ENCODE measurements around the gene MOG.
"Not testable (repeated sequence)": the region's sequence is repeated elsewhere in the genome, so short reads cannot be mapped to it uniquely, and the experiment has no call there.

Gene MOG

GRCh38 chr6:29641430-29642148 is 15.3 kb upstream of the MOG start:
- DNase-seq = no peak

GRCh38 chr6:29647927-29648642 is 8.8 kb upstream of the MOG start:
- DNase-seq = peak; percentile 44

- DNase-seq = peak; percentile 99
These were observed 6.9 kb upstream of the MOG start for GRCh38 chr6:29649701-29650673.

- DNase-seq = peak; percentile 57
These were observed 5.3 kb upstream of the MOG start for GRCh38 chr6:29651413-29652197.

GRCh38 chr6:29652198-29652584 is 4.7 kb upstream of the MOG start:
- DNase-seq = no peak

GRCh38 chr6:29653452-29654038 is 3.3 kb upstream of the MOG start:
- DNase-seq = peak; percentile 92

GRCh38 chr6:29655658-29656057 is 1.2 kb upstream of the MOG start:
- DNase-seq = no peak

- no peak for DNase-seq
These were observed 735 bp upstream of the MOG start for GRCh38 chr6:29656157-29656556.

GRCh38 chr6:29661071-29661470 is 4.2 kb downstream of the MOG start:
- no peak for DNase-seq

GRCh38 chr6:29661502-29662141 is 4.7 kb downstream of the MOG start:
- DNase-seq = not testable (repeated sequence)

GRCh38 chr6:29663300-29664042 is 6.6 kb downstream of the MOG start:
- no peak for DNase-seq

GRCh38 chr6:29665942-29666825 is 9.3 kb downstream of the MOG start:
- DNase-seq = no peak

- DNase-seq = no peak
These were observed 9.9 kb downstream of the MOG start for GRCh38 chr6:29666826-29667130.

GRCh38 chr6:29667158-29667557 is 10.3 kb downstream of the MOG start:
- no peak for DNase-seq

GRCh38 chr6:29671026-29671425 is 14.1 kb downstream of the MOG start:
- DNase-seq = no peak

GRCh38 chr6:29672116-29672515 is 15.2 kb downstream of the MOG start:
- not testable (repeated sequence) for DNase-seq

- no peak for DNase-seq
These were observed 16.3 kb downstream of the MOG start for GRCh38 chr6:29673161-29673560.

- no peak for DNase-seq
These were observed 17.1 kb downstream of the MOG start for GRCh38 chr6:29674008-29674407.

GRCh38 chr6:29675561-29675960 is 18.7 kb downstream of the MOG start:
- no peak for DNase-seq

Data from NCI-H748 treated with DMSO at 0.1 percent for 48 hours (cell line).